LNCAP (cell line): ENCODE results near the gene BTAF1.

Experiments
- CTCF ChIP-seq: fragments of 450-650 bp; IDR thresholded peaks from 2 replicates; pipeline ENCODE4 v1.5.1; 2017; ENCODE audit warnings: mild to moderate bottlenecking

The BTAF1 gene

GRCh38 chr10:92047215-92047614 lies 123.6 kb downstream of the BTAF1 start:
- TF ChIP-seq CTCF: no peak

GRCh38 chr10:92052088-92052487 lies 128.5 kb downstream of the BTAF1 start:
- no peak for TF ChIP-seq CTCF

GRCh38 chr10:92052741-92053140 lies 129.2 kb downstream of the BTAF1 start:
- no peak for TF ChIP-seq CTCF

GRCh38 chr10:92054807-92055206 lies 131.2 kb downstream of the BTAF1 start:
- no peak for TF ChIP-seq CTCF

GRCh38 chr10:92062273-92062672 lies 138.7 kb downstream of the BTAF1 start:
- TF ChIP-seq CTCF: no peak

GRCh38 chr10:92064506-92064905 lies 140.9 kb downstream of the BTAF1 start:
- no peak for TF ChIP-seq CTCF

- TF ChIP-seq CTCF: no peak
Observed at GRCh38 chr10:92066386-92066785, 142.8 kb downstream of the BTAF1 start.

- no peak for TF ChIP-seq CTCF
Observed at GRCh38 chr10:92068900-92069299, 145.3 kb downstream of the BTAF1 start.
